Calu3 (cell line): Measurements from ENCODE around the gene ZNF217. TPM values are rescaled to one million over a fixed set of nuclear protein-coding genes. Genes with fewer than 3 reads are reported as not detected.
"Not testable (repeated sequence)": the region's sequence is repeated elsewhere in the genome, so short reads cannot be mapped to it uniquely, and the experiment has no call there.

ENCODE experiments used
- BruUV-seq: library from RNA; stranded (reverse); fragments of 400-500 nt; replicated peaks from 2 replicates; lab custom pipeline; 2021; lab: Mats Ljungman, UMichigan
- CTCF ChIA-PET: fragments of 300-600 bp; sonication (Branson Sonifier 250); formaldehyde crosslinking; loops from one replicate; lab custom pipeline; 2022; ENCODE audit warnings: antibody characterized with exemption; lab: Charles Lee
- DNase-seq: peaks from one replicate; pipeline ENCODE4 v3.0.0; 2022
- H3K27ac Mint-ChIP-seq: one replicate; pipeline ENCODE4 v1.8.0; 2022; ENCODE audit warnings: mixed read lengths; ENCODE audit not compliant: unreplicated experiment
- H3K27me3 Mint-ChIP-seq: one replicate; pipeline ENCODE4 v1.8.0; 2022; ENCODE audit warnings: mixed read lengths; ENCODE audit not compliant: unreplicated experiment
- H3K36me3 Mint-ChIP-seq: one replicate; pipeline ENCODE4 v1.8.0; 2022; ENCODE audit warnings: mild to moderate bottlenecking, moderate library complexity, mixed read lengths; ENCODE audit not compliant: insufficient read depth, unreplicated experiment
- H3K4me1 Mint-ChIP-seq: one replicate; pipeline ENCODE4 v1.8.0; 2022; ENCODE audit warnings: mild to moderate bottlenecking, low read depth, mixed read lengths; ENCODE audit not compliant: unreplicated experiment
- H3K4me3 Mint-ChIP-seq: one replicate; pipeline ENCODE4 v1.8.0; 2022; ENCODE audit warnings: mild to moderate bottlenecking, low read depth, moderate library complexity, mixed read lengths; ENCODE audit not compliant: unreplicated experiment
- H3K9me3 Mint-ChIP-seq: one replicate; pipeline ENCODE4 v1.8.0; 2022; ENCODE audit warnings: low read depth, mixed read lengths; ENCODE audit not compliant: unreplicated experiment
- CTCF ChIP-seq: fragments of 200-600 bp; IDR thresholded peaks from one replicate; pipeline ENCODE4 v1.8.0; 2022; ENCODE audit warnings: antibody characterized with exemption; ENCODE audit not compliant: unreplicated experiment
- intact Hi-C: fragments of 100-400 bp; cut with micrococcal nuclease; formaldehyde crosslinking; loops from one replicate; pipeline ENCODE4 v1.10.0; 2022; ENCODE audit not compliant: unreplicated experiment
- total RNA-seq: library from RNA; stranded (reverse); gene quantifications from 2 replicates; pipeline ENCODE4 v1.2.3, GENCODE V29; 2022

The ZNF217 gene
- total RNA-seq, 1 experiment from 2014 or later: 87.3 TPM

DNA sequence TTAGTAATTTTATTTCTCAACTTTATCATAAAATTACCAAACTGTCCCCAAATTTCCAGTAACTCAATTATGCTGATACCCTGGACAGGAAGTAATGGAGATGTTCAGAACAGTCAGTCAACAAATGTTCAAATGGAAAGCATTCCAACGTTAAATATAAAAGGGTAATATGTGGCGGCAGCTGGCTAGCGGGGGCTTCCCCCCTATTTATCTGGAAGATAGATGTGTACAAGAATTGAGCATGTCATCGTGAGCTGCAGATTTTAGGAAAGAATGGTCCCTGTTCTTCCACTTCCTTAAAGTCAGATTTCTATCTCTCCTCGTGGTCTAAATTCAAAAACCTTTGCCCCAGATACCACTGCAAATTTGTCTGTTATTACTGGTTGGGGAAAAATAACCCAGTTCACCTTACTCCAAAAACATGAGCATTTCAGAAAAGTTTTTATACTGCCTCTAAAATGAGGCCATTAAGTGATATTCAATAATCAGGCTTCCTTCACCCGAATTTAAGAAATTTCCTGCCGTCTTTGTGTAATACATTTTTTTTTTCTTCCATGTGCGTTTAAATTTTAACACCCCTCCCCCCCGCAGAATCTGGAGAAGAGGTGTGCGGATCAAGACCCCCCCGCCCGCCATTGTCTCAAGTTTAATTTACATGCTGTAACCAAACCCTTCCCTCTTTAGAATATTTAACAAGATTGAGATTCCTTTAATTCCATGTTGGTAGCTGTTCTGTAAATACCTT, 4.1 kb downstream of the ZNF217 start:
- peak; percentile 43 for DNase-seq
- Mint-ChIP-seq H3K27ac (peak overlapping the region; percentile 86), H3K4me3 (peak overlapping the region; percentile 69), H3K4me1 (peaks cover 63% of the 10 kb centered on the region), H3K36me3 (peaks cover 72% of the 10 kb centered on the region)
- intact Hi-C loops, BruUV-seq, H3K27me3 Mint-ChIP-seq, H3K9me3 Mint-ChIP-seq: not testable (repeated sequence)
- CTCF ChIA-PET: interaction anchor here (1.2 kb wide), 1 partner anchor 350 kb away, joined by 3 read pairs; no protein-coding TSS in a partner anchor

- Mint-ChIP-seq H3K4me1 (peaks cover 81% of the 10 kb centered on the region), H3K36me3 (peaks cover 60% of the 10 kb centered on the region), H3K27ac (peak overlapping the region; percentile 71)
- CTCF ChIA-PET: interaction anchor here (0.6 to 1.0 kb wide), 2 partner anchors 56 to 284 kb away, joined by 5 read pairs; no protein-coding TSS in a partner anchor
- DNase-seq, intact Hi-C loops, H3K9me3 Mint-ChIP-seq, H3K4me3 Mint-ChIP-seq, H3K27me3 Mint-ChIP-seq, BruUV-seq: not testable (repeated sequence)
Observed at GRCh38 chr20:53587157-53587703, 6.4 kb downstream of the ZNF217 start.

DNA sequence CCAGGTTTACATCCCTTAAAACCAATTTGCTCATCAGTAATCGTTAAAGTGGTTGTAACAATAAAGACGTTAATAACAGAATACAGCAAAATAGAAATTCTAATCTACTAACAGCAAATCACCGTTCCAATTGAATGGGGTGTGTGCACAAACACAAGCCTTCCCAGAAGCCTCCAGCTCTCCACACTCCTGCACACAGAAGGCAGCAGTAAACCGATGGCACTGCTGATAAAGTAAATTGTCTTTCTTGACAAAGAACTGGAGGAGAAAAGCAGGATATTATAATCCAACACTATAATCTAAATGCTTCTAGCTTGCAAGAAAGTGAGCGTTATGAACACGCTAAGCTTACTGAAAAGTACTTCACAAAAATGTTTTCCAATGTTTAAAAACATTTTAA, 7.0 kb downstream of the ZNF217 start:
- no peak for DNase-seq
- peaks cover 85% of the 10 kb centered on the region for H3K4me1 Mint-ChIP-seq
- CTCF ChIA-PET: no interaction called here
- peaks cover 60% of the 10 kb centered on the region for H3K36me3 Mint-ChIP-seq
- H3K4me3 Mint-ChIP-seq: peak overlapping the region; percentile 31
- H3K27ac Mint-ChIP-seq: peak overlapping the region; percentile 71
- intact Hi-C loops: no loop called here
- no peaks in the 10 kb centered on the region for H3K9me3 Mint-ChIP-seq
- TF ChIP-seq CTCF: no peak
- BruUV-seq: no TSS peak
- no peaks in the 10 kb centered on the region for H3K27me3 Mint-ChIP-seq

DNA sequence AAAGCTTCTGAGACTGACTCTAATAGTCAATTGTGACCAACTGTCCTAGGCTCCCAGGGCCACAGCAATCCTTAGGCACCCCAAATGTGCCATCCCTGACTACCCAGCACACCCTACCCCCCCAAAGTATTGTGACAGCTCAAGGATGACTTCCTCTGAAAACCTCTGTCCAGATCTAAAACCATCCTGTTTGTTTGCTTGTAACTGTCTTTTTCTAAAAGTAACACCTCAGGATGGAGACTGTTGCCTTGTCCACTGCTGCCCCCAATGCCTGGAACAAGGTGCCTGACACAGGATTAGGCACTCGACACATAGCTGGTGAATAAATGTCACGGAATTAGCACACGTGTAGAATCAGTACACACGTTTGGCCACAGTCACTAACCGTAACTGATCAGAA, 7.7 kb downstream of the ZNF217 start:
- Mint-ChIP-seq H3K36me3 (peaks cover 60% of the 10 kb centered on the region), H3K4me3 (peak overlapping the region; percentile 31), H3K4me1 (peaks cover 84% of the 10 kb centered on the region), H3K27ac (peak overlapping the region; percentile 71)
- H3K9me3 Mint-ChIP-seq, CTCF ChIA-PET, DNase-seq, BruUV-seq, H3K27me3 Mint-ChIP-seq, intact Hi-C loops: not testable (repeated sequence)

DNA sequence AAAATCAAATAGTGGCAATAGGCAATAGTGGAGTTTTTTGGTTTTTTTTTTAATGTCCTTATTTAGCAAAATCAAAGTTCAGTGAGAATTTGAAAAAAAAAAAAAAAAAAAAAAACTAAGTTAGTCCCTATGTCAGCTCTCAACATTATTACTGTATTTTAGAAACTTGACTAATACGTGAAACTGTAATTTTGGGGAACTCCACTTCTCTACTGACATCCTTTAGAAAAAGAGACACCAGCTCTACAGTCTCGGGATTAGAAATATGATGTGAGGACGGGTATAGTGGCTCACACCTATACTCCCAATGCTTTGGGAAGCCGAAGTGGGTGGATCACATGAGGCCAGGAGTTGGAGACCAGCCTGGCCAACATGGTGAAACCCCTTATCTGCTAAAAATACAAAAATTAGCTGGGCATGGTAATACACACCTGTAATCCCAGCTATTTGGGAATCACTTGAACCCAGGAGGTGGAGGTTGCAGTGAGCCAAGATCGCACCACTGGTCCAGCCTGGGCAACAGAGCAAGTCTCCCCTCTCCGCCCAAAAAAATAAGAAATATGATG, 8.6 kb downstream of the ZNF217 start:
- intact Hi-C loops, H3K27me3 Mint-ChIP-seq, H3K9me3 Mint-ChIP-seq, DNase-seq, CTCF ChIA-PET, BruUV-seq, H3K4me3 Mint-ChIP-seq: not testable (repeated sequence)
- peaks cover 60% of the 10 kb centered on the region for H3K36me3 Mint-ChIP-seq
- H3K4me1 Mint-ChIP-seq: peaks cover 84% of the 10 kb centered on the region
- H3K27ac Mint-ChIP-seq: peak overlapping the region; percentile 75

DNA sequence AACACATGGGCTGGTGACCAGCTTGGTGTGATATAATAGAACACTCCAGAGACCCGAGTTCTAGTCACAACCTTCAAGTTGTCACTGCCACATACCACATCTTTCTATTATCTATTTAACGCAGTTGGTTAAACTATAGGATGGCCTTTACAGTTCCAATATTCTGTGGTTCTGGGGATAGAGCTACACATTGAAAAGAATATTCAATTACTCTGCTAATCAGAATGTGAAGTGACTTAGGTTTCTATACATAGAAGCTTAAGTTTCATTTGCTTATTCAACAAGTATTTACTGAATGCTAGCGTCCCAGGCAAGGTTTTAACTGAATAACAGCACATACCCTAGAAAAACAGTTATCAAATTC, 9.1 kb downstream of the ZNF217 start:
- DNase-seq, intact Hi-C loops, H3K9me3 Mint-ChIP-seq, BruUV-seq, H3K4me3 Mint-ChIP-seq, H3K27me3 Mint-ChIP-seq, CTCF ChIA-PET: not testable (repeated sequence)
- Mint-ChIP-seq H3K27ac (peak overlapping the region; percentile 75), H3K36me3 (peaks cover 60% of the 10 kb centered on the region), H3K4me1 (peaks cover 84% of the 10 kb centered on the region)

DNA sequence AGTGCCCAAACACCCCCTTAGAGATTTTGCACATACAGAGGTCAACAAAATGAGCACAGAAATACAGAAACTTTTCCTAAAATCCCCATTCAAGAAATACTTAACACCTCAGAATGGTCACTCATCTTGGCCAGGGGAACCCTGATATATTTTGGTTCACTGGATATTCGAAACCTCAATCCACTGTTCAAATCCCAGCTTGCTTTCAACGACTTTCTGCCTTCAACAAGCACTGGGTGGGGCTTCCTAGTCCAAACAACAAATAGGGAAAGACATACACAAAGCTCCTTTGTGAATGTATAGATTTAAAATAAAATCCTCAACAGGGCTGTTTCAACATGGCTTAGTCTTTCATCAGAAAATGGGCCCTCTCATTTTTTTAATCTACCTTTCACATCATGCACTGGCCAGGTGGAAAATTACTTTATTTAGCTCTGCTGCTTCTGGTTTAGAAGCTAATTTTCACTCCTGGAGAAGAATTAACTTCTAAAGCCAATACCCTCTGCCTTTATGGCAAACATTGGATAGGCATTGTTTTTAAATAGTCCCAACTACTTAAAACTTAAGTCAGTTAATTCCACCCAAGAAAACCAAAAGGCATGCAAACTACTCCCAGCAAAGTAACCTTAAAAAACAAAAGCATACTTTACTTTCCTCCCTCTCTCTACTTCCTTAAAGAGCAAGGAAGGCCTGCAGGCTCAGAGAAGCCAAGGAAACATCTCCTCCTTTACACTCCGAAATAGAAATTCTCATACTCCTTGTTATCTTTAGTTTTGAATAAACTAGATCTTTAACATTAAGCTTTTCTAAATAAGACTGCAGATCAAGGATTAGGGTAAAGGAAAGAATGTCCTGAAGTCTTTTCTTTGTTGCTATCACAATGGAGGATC, 9.7 kb downstream of the ZNF217 start:
- intact Hi-C loops, H3K27me3 Mint-ChIP-seq, DNase-seq, BruUV-seq, H3K9me3 Mint-ChIP-seq: not testable (repeated sequence)
- peak overlapping the region; percentile 75 for H3K27ac Mint-ChIP-seq
- peaks cover 61% of the 10 kb centered on the region for H3K36me3 Mint-ChIP-seq
- H3K4me1 Mint-ChIP-seq: peaks cover 84% of the 10 kb centered on the region
- CTCF ChIA-PET: interaction anchor here (1.2 to 1.8 kb wide), 5 partner anchors 8 to 356 kb away, joined by 5 to 10 read pairs (median 6); no protein-coding TSS in a partner anchor
- H3K4me3 Mint-ChIP-seq: peak overlapping the region; percentile 41
